GM18909 (cell line): ENCODE measurements around the gene ADCY10.
"Not testable (repeated sequence)": the region's sequence is repeated elsewhere in the genome, so short reads cannot be mapped to it uniquely, and the experiment has no call there.

Experiments used
- ATAC-seq: cut with Tn5 transposase; IDR thresholded peaks from one replicate; pipeline ENCODE4 v1.9.1; 2021; ENCODE audit warnings: mild to moderate bottlenecking; ENCODE audit not compliant: unreplicated experiment, poor library complexity

The ADCY10 gene

GRCh38 chr1:167890400-167890799, 23.5 kb downstream of the ADCY10 start:
- no peak for ATAC-seq

- not testable (repeated sequence) for ATAC-seq
Observed at GRCh38 chr1:167887187-167887586, 26.7 kb downstream of the ADCY10 start.

GRCh38 chr1:167882376-167882775, 31.6 kb downstream of the ADCY10 start:
- no peak for ATAC-seq

GRCh38 chr1:167881786-167882185, 32.1 kb downstream of the ADCY10 start:
- ATAC-seq, result no peak

GRCh38 chr1:167881069-167881468, 32.9 kb downstream of the ADCY10 start:
- ATAC-seq, result no peak

GRCh38 chr1:167880580-167881021, 33.3 kb downstream of the ADCY10 start:
- ATAC-seq, result no peak

GRCh38 chr1:167879508-167879907, 34.4 kb downstream of the ADCY10 start:
- no peak for ATAC-seq

- ATAC-seq, result no peak
Observed at GRCh38 chr1:167878372-167879160, 35.4 kb downstream of the ADCY10 start.

GRCh38 chr1:167876597-167877175, 37.2 kb downstream of the ADCY10 start:
- ATAC-seq, result no peak

GRCh38 chr1:167871331-167871730, 42.6 kb downstream of the ADCY10 start:
- no peak for ATAC-seq

- ATAC-seq, result not testable (repeated sequence)
Observed at GRCh38 chr1:167869157-167870001, 44.6 kb downstream of the ADCY10 start.

- ATAC-seq, result not testable (repeated sequence)
Observed at GRCh38 chr1:167866739-167867414, 47.1 kb downstream of the ADCY10 start.

- ATAC-seq, result not testable (repeated sequence)
Observed at GRCh38 chr1:167866326-167866725, 47.6 kb downstream of the ADCY10 start.

- not testable (repeated sequence) for ATAC-seq
Observed at GRCh38 chr1:167865804-167866308, 48.1 kb downstream of the ADCY10 start.

GRCh38 chr1:167865193-167865592, 48.7 kb downstream of the ADCY10 start:
- ATAC-seq, result not testable (repeated sequence)

GRCh38 chr1:167864392-167865032, 49.4 kb downstream of the ADCY10 start:
- no peak for ATAC-seq

GRCh38 chr1:167863921-167864279, 50.0 kb downstream of the ADCY10 start:
- ATAC-seq, result no peak

GRCh38 chr1:167863191-167863920, 50.6 kb downstream of the ADCY10 start:
- not testable (repeated sequence) for ATAC-seq

- ATAC-seq, result no peak
Observed at GRCh38 chr1:167862432-167863076, 51.4 kb downstream of the ADCY10 start.
